Measurements from ENCODE around the gene CYRIA.

CYRIA gene

GRCh38 chr2:16625759-16626158 is 39.9 kb downstream of the CYRIA start:
- WGBS = 93% methylated on average over 2 of the region's 2 CpGs
- H3K4me3 ChIP-seq (ENCODE audit: low read length) = no peak overlapping the region
- 0 out of 2 replicates have a peak overlapping the region, but pooled peaks have one; percentile 32 for H3K27ac ChIP-seq (ENCODE audit: low read depth, low read length)
- no peaks in the 10 kb centered on the region for H3K27me3 ChIP-seq (ENCODE audit: insufficient read depth, low read length)
- no peaks in the 10 kb centered on the region for H3K36me3 ChIP-seq (ENCODE audit: insufficient read depth, low read length)
- H3K4me1 ChIP-seq (ENCODE audit: insufficient read depth, low read length) = peaks cover 29% of the 10 kb centered on the region
- no peaks in the 10 kb centered on the region for H3K9me3 ChIP-seq (ENCODE audit: insufficient read depth, low read depth, low read length)
- H3K9ac ChIP-seq (ENCODE audit: low read depth, low read length) = no peak overlapping the region

- 73% methylated on average over 5 of the region's 5 CpGs for WGBS
- no peak overlapping the region for H3K9ac ChIP-seq (ENCODE audit: low read depth, low read length)
- H3K9me3 ChIP-seq (ENCODE audit: insufficient read depth, low read depth, low read length) = no peaks in the 10 kb centered on the region
- H3K36me3 ChIP-seq (ENCODE audit: insufficient read depth, low read length) = no peaks in the 10 kb centered on the region
- peaks cover 29% of the 10 kb centered on the region for H3K4me1 ChIP-seq (ENCODE audit: insufficient read depth, low read length)
- no peaks in the 10 kb centered on the region for H3K27me3 ChIP-seq (ENCODE audit: insufficient read depth, low read length)
- 0 out of 2 replicates have a peak overlapping the region, but pooled peaks have one; percentile 32 for H3K27ac ChIP-seq (ENCODE audit: low read depth, low read length)
- no peak overlapping the region for H3K4me3 ChIP-seq (ENCODE audit: low read length)
Observed at GRCh38 chr2:16625201-16625729, 40.4 kb downstream of the CYRIA start.

GRCh38 chr2:16624436-16624780 is 41.2 kb downstream of the CYRIA start:
- H3K27me3 ChIP-seq (ENCODE audit: insufficient read depth, low read length) = no peaks in the 10 kb centered on the region
- H3K9ac ChIP-seq (ENCODE audit: low read depth, low read length) = no peak overlapping the region
- whole genome bisulfite sequencing = 86% methylated on average over 1 of the region's 1 CpG
- no peaks in the 10 kb centered on the region for H3K9me3 ChIP-seq (ENCODE audit: insufficient read depth, low read depth, low read length)
- no peaks in the 10 kb centered on the region for H3K36me3 ChIP-seq (ENCODE audit: insufficient read depth, low read length)
- peaks cover 29% of the 10 kb centered on the region for H3K4me1 ChIP-seq (ENCODE audit: insufficient read depth, low read length)
- no peak overlapping the region for H3K4me3 ChIP-seq (ENCODE audit: low read length)
- no peak overlapping the region for H3K27ac ChIP-seq (ENCODE audit: low read depth, low read length)

GRCh38 chr2:16623564-16624435 is 41.8 kb downstream of the CYRIA start:
- Histone ChIP-seq H3K36me3 (ENCODE audit: insufficient read depth, low read length) (no peaks in the 10 kb centered on the region), H3K27ac (ENCODE audit: low read depth, low read length) (no peak overlapping the region)
- 94% methylated on average over 5 of the region's 5 CpGs for WGBS

GRCh38 chr2:16623031-16623430 is 42.6 kb downstream of the CYRIA start:
- Histone ChIP-seq H3K9ac (ENCODE audit: low read depth, low read length) (no peak overlapping the region), H3K27ac (ENCODE audit: low read depth, low read length) (no peak overlapping the region), H3K4me3 (ENCODE audit: low read length) (no peak overlapping the region), H3K9me3 (ENCODE audit: insufficient read depth, low read depth, low read length) (no peaks in the 10 kb centered on the region), H3K4me1 (ENCODE audit: insufficient read depth, low read length) (peaks cover 29% of the 10 kb centered on the region), H3K36me3 (ENCODE audit: insufficient read depth, low read length) (no peaks in the 10 kb centered on the region), H3K27me3 (ENCODE audit: insufficient read depth, low read length) (no peaks in the 10 kb centered on the region)
- 95% methylated on average over 6 of the region's 6 CpGs for WGBS

More at GRCh38 chr2:16623564-16624435, 41.8 kb downstream of the CYRIA start:
- Histone ChIP-seq H3K9me3 (ENCODE audit: insufficient read depth, low read depth, low read length) (no peaks in the 10 kb centered on the region), H3K4me1 (ENCODE audit: insufficient read depth, low read length) (peaks cover 29% of the 10 kb centered on the region), H3K27me3 (ENCODE audit: insufficient read depth, low read length) (no peaks in the 10 kb centered on the region), H3K4me3 (ENCODE audit: low read length) (no peak overlapping the region), H3K9ac (ENCODE audit: low read depth, low read length) (no peak overlapping the region)

- WGBS = 93% methylated on average over 3 of the region's 4 CpGs
- H3K36me3 ChIP-seq (ENCODE audit: insufficient read depth, low read length) = no peaks in the 10 kb centered on the region
- no peaks in the 10 kb centered on the region for H3K9me3 ChIP-seq (ENCODE audit: insufficient read depth, low read depth, low read length)
- H3K4me3 ChIP-seq (ENCODE audit: low read length) = no peak overlapping the region
- no peaks in the 10 kb centered on the region for H3K27me3 ChIP-seq (ENCODE audit: insufficient read depth, low read length)
- H3K9ac ChIP-seq (ENCODE audit: low read depth, low read length) = no peak overlapping the region
- H3K4me1 ChIP-seq (ENCODE audit: insufficient read depth, low read length) = peaks cover 33% of the 10 kb centered on the region
- H3K27ac ChIP-seq (ENCODE audit: low read depth, low read length) = no peak overlapping the region
Observed at GRCh38 chr2:16622399-16622968, 43.1 kb downstream of the CYRIA start.

GRCh38 chr2:16621316-16621715 is 44.3 kb downstream of the CYRIA start:
- Histone ChIP-seq H3K36me3 (ENCODE audit: insufficient read depth, low read length) (no peaks in the 10 kb centered on the region), H3K27me3 (ENCODE audit: insufficient read depth, low read length) (no peaks in the 10 kb centered on the region), H3K4me1 (ENCODE audit: insufficient read depth, low read length) (peaks cover 27% of the 10 kb centered on the region)

GRCh38 chr2:16620590-16620989 is 45.0 kb downstream of the CYRIA start:
- H3K27me3 ChIP-seq (ENCODE audit: insufficient read depth, low read length) = no peaks in the 10 kb centered on the region
- H3K9ac ChIP-seq (ENCODE audit: low read depth, low read length) = no peak overlapping the region
- no peak overlapping the region for H3K4me3 ChIP-seq (ENCODE audit: low read length)
- no peaks in the 10 kb centered on the region for H3K36me3 ChIP-seq (ENCODE audit: insufficient read depth, low read length)
- 93% methylated on average over 2 of the region's 2 CpGs for WGBS
- H3K4me1 ChIP-seq (ENCODE audit: insufficient read depth, low read length) = peaks cover 20% of the 10 kb centered on the region
- no peak overlapping the region for H3K27ac ChIP-seq (ENCODE audit: low read depth, low read length)
- no peaks in the 10 kb centered on the region for H3K9me3 ChIP-seq (ENCODE audit: insufficient read depth, low read depth, low read length)

More at GRCh38 chr2:16621316-16621715, 44.3 kb downstream of the CYRIA start:
- Histone ChIP-seq H3K4me3 (ENCODE audit: low read length) (no peak overlapping the region), H3K9ac (ENCODE audit: low read depth, low read length) (no peak overlapping the region), H3K27ac (ENCODE audit: low read depth, low read length) (no peak overlapping the region), H3K9me3 (ENCODE audit: insufficient read depth, low read depth, low read length) (no peaks in the 10 kb centered on the region)
- WGBS = 94% methylated on average over 4 of the region's 4 CpGs

- H3K27ac ChIP-seq (ENCODE audit: low read depth, low read length) = no peak overlapping the region
- H3K4me3 ChIP-seq (ENCODE audit: low read length) = no peak overlapping the region
- H3K27me3 ChIP-seq (ENCODE audit: insufficient read depth, low read length) = no peaks in the 10 kb centered on the region
- WGBS = 92% methylated on average over 5 of the region's 5 CpGs
- H3K4me1 ChIP-seq (ENCODE audit: insufficient read depth, low read length) = peaks cover 11% of the 10 kb centered on the region
- H3K9ac ChIP-seq (ENCODE audit: low read depth, low read length) = no peak overlapping the region
- no peaks in the 10 kb centered on the region for H3K36me3 ChIP-seq (ENCODE audit: insufficient read depth, low read length)
- H3K9me3 ChIP-seq (ENCODE audit: insufficient read depth, low read depth, low read length) = no peaks in the 10 kb centered on the region
Observed at GRCh38 chr2:16619576-16620245, 45.9 kb downstream of the CYRIA start.

GRCh38 chr2:16617282-16618266 is 48.1 kb downstream of the CYRIA start:
- no peak overlapping the region for H3K9ac ChIP-seq (ENCODE audit: low read depth, low read length)
- 81% methylated on average over 8 of the region's 8 CpGs for WGBS

More at GRCh38 chr2:16617282-16618266, 48.1 kb downstream of the CYRIA start:
- Histone ChIP-seq H3K27me3 (ENCODE audit: insufficient read depth, low read length) (no peaks in the 10 kb centered on the region), H3K27ac (ENCODE audit: low read depth, low read length) (no peak overlapping the region), H3K9me3 (ENCODE audit: insufficient read depth, low read depth, low read length) (no peaks in the 10 kb centered on the region), H3K36me3 (ENCODE audit: insufficient read depth, low read length) (no peaks in the 10 kb centered on the region), H3K4me1 (ENCODE audit: insufficient read depth, low read length) (peaks cover 4% of the 10 kb centered on the region; the same call in 1 of the 2 replicates), H3K4me3 (ENCODE audit: low read length) (no peak overlapping the region)
